ENCODE results near the gene MBD5. TPM values are rescaled to one million over a fixed set of nuclear protein-coding genes. Genes with fewer than 3 reads are reported as not detected.

The MBD5 gene
- polyA plus RNA-seq, 1 of the 3 experiments (the other 2 are of a cell fraction) = 7.4 TPM

GRCh38 chr2:148240838-148241237 lies 219.9 kb downstream of the MBD5 start:
- peaks cover 0 to 5% of the 10 kb centered on the region in 2 experiments; a peak in 2 of 4 replicates for H3K4me1 ChIP-seq (ENCODE audit: control insufficient read depth in 1 of 2, insufficient read depth in 2 of 2, low read depth in 1 of 2, low read length in 1 of 2)

GRCh38 chr2:148244593-148245292 lies 223.9 kb downstream of the MBD5 start:
- H3K36me3 ChIP-seq (replicated peaks in 1 of 2; ENCODE audit: control insufficient read depth in 1 of 2, insufficient read depth in 2 of 2, low read length in 1 of 2) = peaks cover 0 to 3% of the 10 kb centered on the region in 2 experiments
- no peak overlapping the region for H3K9ac ChIP-seq
- no peak for DNase-seq
- no peaks in the 10 kb centered on the region for H4K20me1 ChIP-seq (ENCODE audit: insufficient read depth)
- ChIA-PET POLR2A (interaction anchor here (0.6 kb wide), 1 partner anchor 308 kb away, joined by 3 read pairs; no protein-coding TSS in a partner anchor), CTCF (interaction anchor here (0.6 to 0.7 kb wide), 3 partner anchors 13 to 267 kb away, joined by 3 read pairs; no protein-coding TSS in a partner anchor)
- no peaks in the 10 kb centered on the region for H3K79me2 ChIP-seq (ENCODE audit: insufficient read depth)
- H3K27me3 ChIP-seq (ENCODE audit: insufficient read depth) = no peaks in the 10 kb centered on the region
- peak overlapping the region in 1 of 2 experiments; percentile 41; a peak in 2 of 4 replicates for H3K27ac ChIP-seq (ENCODE audit: low read depth in 2 of 2, low read length in 1 of 2)
- peak overlapping the region; percentile 45 for H3K4me2 ChIP-seq
- no peaks in the 10 kb centered on the region for H3F3A ChIP-seq (replicated peaks; ENCODE audit: insufficient read depth)
- H3K9me2 ChIP-seq = no peaks in the 10 kb centered on the region
- H3K4me3 ChIP-seq (ENCODE audit: low read depth in 2 of 2, low read length in 1 of 2) = no peak overlapping the region
- peak; percentile 39; the same call in 1 of the 2 replicates for TF ChIP-seq MAX (IDR thresholded peaks at IDR 0.05; ENCODE audit: low read depth)
- no peak for TF ChIP-seq MEF2A (IDR thresholded peaks at IDR 0.05; ENCODE audit: borderline replicate concordance, low read depth)
- peak; percentile 47; the same call in 1 of the 2 replicates for TF ChIP-seq FOSL2 (IDR thresholded peaks at IDR 0.05; ENCODE audit: borderline replicate concordance, low read depth)
- no peak for TF ChIP-seq CTCF (IDR thresholded peaks at IDR 0.05)
- TF ChIP-seq JUND (IDR thresholded peaks at IDR 0.05) = 0 out of 2 replicates have a peak, but pooled peaks have one; percentile 13
- WGBS (ENCODE audit: low lambda C conversion rate) = 65% methylated on average over 5 of the region's 5 CpGs
- peaks cover 4% of the 10 kb centered on the region; the same call in 1 of the 2 replicates for H3K9me3 ChIP-seq
- peaks cover 0 to 5% of the 10 kb centered on the region in 2 experiments; a peak in 2 of 4 replicates for H3K4me1 ChIP-seq (ENCODE audit: control insufficient read depth in 1 of 2, insufficient read depth in 2 of 2, low read depth in 1 of 2, low read length in 1 of 2)
- H2AFZ ChIP-seq (ENCODE audit: low read depth) = no peak overlapping the region

More at GRCh38 chr2:148240838-148241237, 219.9 kb downstream of the MBD5 start:
- Histone ChIP-seq H4K20me1 (ENCODE audit: insufficient read depth) (no peaks in the 10 kb centered on the region), H3K9me2 (no peaks in the 10 kb centered on the region), H3K27me3 (ENCODE audit: insufficient read depth) (no peaks in the 10 kb centered on the region), H3K36me3 (replicated peaks in 1 of 2; ENCODE audit: control insufficient read depth in 1 of 2, insufficient read depth in 2 of 2, low read length in 1 of 2) (peaks cover 4 to 27% of the 10 kb centered on the region in 2 experiments), H3K27ac (ENCODE audit: low read depth in 2 of 2, low read length in 1 of 2) (no peak overlapping the region), H3K9ac (no peak overlapping the region), H3F3A (replicated peaks; ENCODE audit: insufficient read depth) (peaks cover 7% of the 10 kb centered on the region), H3K4me2 (no peak overlapping the region), H2AFZ (ENCODE audit: low read depth) (no peak overlapping the region), H3K4me3 (ENCODE audit: low read depth in 2 of 2, low read length in 1 of 2) (no peak overlapping the region), H3K9me3 (peaks cover 4% of the 10 kb centered on the region; the same call in 1 of the 2 replicates), H3K79me2 (ENCODE audit: insufficient read depth) (no peaks in the 10 kb centered on the region)
- WGBS (ENCODE audit: low lambda C conversion rate) = 95% methylated on average over 1 of the region's 1 CpG
- TF ChIP-seq RAD21 (IDR thresholded peaks at IDR 0.05; ENCODE audit: low read length) (no peak), EZH2phosphoT487 (IDR thresholded peaks at IDR 0.05; ENCODE audit: borderline replicate concordance, low read depth) (no peak), GABPA (IDR thresholded peaks at IDR 0.05; ENCODE audit: low read depth) (no peak), ELF1 (IDR thresholded peaks at IDR 0.05) (no peak), MAX (IDR thresholded peaks at IDR 0.05; ENCODE audit: low read depth) (no peak), ZBTB33 (IDR thresholded peaks at IDR 0.05; ENCODE audit: borderline replicate concordance, low read depth) (no peak), RCOR1 (IDR thresholded peaks at IDR 0.05; ENCODE audit: low read length) (no peak), USF2 (IDR thresholded peaks at IDR 0.05; ENCODE audit: borderline replicate concordance, low read depth, low read length) (no peak)
- ChIA-PET POLR2A (no interaction called here), CTCF (no interaction called here)
- no peak for DNase-seq

All from SK-N-SH (cell line).